Panc1 (cell line): ENCODE data around the gene XYLT1. TPM values are rescaled to one million over a fixed set of nuclear protein-coding genes. Genes with fewer than 3 reads are reported as not detected.

Experiments used
- ATAC-seq: fragments of 200-7000 bp; cut with Tn5 transposase; 2 replicates; pipeline ENCODE4 v1.9.1; 2020; ENCODE audit warnings: mild to moderate bottlenecking, moderate library complexity
- BruUV-seq: library from RNA; stranded (reverse); fragments of 400-500 nt; replicated peaks from 2 replicates; lab custom pipeline; 2021; lab: Mats Ljungman, UMichigan
- CTCF ChIA-PET: fragments of 300-600 bp; sonication (Branson Sonifier 250); formaldehyde crosslinking; loops from one replicate; lab custom pipeline; 2022; ENCODE audit warnings: antibody characterized with exemption; lab: Charles Lee
- POLR2A ChIA-PET: fragments of 300-600 bp; sonication (Branson Sonifier 250); formaldehyde crosslinking; loops from one replicate; lab custom pipeline; 2022; ENCODE audit warnings: antibody characterized with exemption; lab: Charles Lee
- DNase-seq: peaks from one replicate; pipeline ENCODE4 v3.0.0-alpha.2; 2010; ENCODE audit warnings: low read depth, low spot score
- H3K27ac ChIP-seq: 2 replicates; pipeline ENCODE4 v1.5.1; 2011; ENCODE audit warnings: mild to moderate bottlenecking, low read length, inconsistent platforms
- H3K27me3 ChIP-seq: fragments of 200-500 bp; sonication (Bioruptor generic); 2 replicates; pipeline ENCODE4 v1.6.0; 2014; ENCODE audit warnings: low read length, inconsistent platforms; ENCODE audit not compliant: control insufficient read depth, insufficient read depth
- H3K36me3 ChIP-seq: fragments of 200-500 bp; sonication (Bioruptor generic); 2 replicates; pipeline ENCODE4 v1.5.1; 2014; ENCODE audit warnings: inconsistent platforms, mild to moderate bottlenecking, low read length, moderate library complexity; ENCODE audit not compliant: control insufficient read depth, insufficient read depth
- H3K4me1 ChIP-seq: 2 replicates; pipeline ENCODE4 v1.5.1; 2011; ENCODE audit warnings: inconsistent platforms, mild to moderate bottlenecking, low read length, moderate library complexity; ENCODE audit not compliant: control insufficient read depth, insufficient read depth
- H3K4me3 ChIP-seq, 2 experiments: 2 replicates each; pipeline ENCODE4 v1.5.1; 2011 to 2012; ENCODE audit warnings: low read depth in 2 of 2, low read length in 2 of 2, mild to moderate bottlenecking in 2 of 2, inconsistent platforms in 1 of 2, moderate library complexity in 1 of 2
- H3K9me3 ChIP-seq: fragments of 200-500 bp; sonication (Bioruptor generic); 2 replicates; pipeline ENCODE4 v1.5.1; 2014; ENCODE audit warnings: low read depth, mild to moderate bottlenecking, inconsistent platforms, low read length, moderate library complexity; ENCODE audit not compliant: control insufficient read depth, insufficient read depth
- POLR2AphosphoS5 ChIP-seq: IDR thresholded peaks from 2 replicates; pipeline ENCODE4 v1.6.1; 2012; ENCODE audit warnings: mild to moderate bottlenecking, low read depth, low read length, moderate library complexity
- SIN3A ChIP-seq: IDR thresholded peaks from 2 replicates; pipeline ENCODE4 v1.6.1; 2012; ENCODE audit warnings: low read depth, mild to moderate bottlenecking, low read length, moderate library complexity, borderline replicate concordance; ENCODE audit not compliant: insufficient read depth
- TCF7L2 ChIP-seq: IDR thresholded peaks from 2 replicates; pipeline ENCODE4 v1.6.1; 2011; ENCODE audit warnings: mild to moderate bottlenecking, low read depth, low read length, inconsistent platforms
- in situ Hi-C: cut with HindIII; loops from 2 replicates; pipeline ENCODE4 v1.10.0; 2016; ENCODE audit warnings: low sequenced_read_pairs, low pct_unique_long_range_greater_than_20kb
- intact Hi-C: fragments of 100-400 bp; cut with micrococcal nuclease; formaldehyde crosslinking; loops from one replicate; pipeline ENCODE4 v1.10.0; 2022; ENCODE audit not compliant: unreplicated experiment
- total RNA-seq: library from RNA; stranded (reverse); gene quantifications from one replicate; pipeline ENCODE4 v1.2.1, GENCODE V29; 2021; ENCODE audit not compliant: unreplicated experiment
- TF ChIP-seq, protein P1 (sequence below), 2 experiments: IDR thresholded peaks; 2 replicates each; pipeline ENCODE4 v1.6.1; 2011 to 2012; ENCODE audit warnings: low read depth in 2 of 2, control low read depth in 1 of 2, low read length in 1 of 2, mild to moderate bottlenecking in 1 of 2, moderate library complexity in 1 of 2; ENCODE audit not compliant: insufficient read depth in 1 of 2
- TF ChIP-seq, protein P2 (sequence below): fragments of 450-650 bp; IDR thresholded peaks from 2 replicates; pipeline ENCODE4 v1.5.1; 2017; ENCODE audit warnings: mild to moderate bottlenecking

The XYLT1 gene
- total RNA-seq, 1 experiment from 2014 or later: 0.62 TPM

DNA sequence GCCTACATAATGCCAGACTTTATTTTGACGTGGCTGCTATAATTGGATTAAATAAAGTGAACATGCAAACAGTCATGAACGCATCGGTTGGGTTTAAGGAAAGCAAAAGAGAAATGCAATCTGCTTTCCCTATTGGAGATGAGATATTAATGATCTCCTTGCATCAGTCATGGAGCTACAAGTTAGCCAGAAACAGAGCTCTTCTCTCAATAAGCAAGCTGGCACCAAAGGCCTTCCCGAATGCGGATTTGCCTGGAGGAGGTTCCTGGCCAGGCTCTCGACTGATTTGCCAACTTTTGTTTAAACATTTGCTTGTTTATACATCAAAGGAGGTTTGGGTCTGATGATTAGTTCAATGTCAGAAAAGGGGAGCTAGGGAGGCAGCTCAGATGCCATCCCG is 318.4 kb downstream of the XYLT1 start:
- ChIA-PET POLR2A (no interaction called here), CTCF (interaction anchor here (0.6 kb wide), 1 partner anchor 870 kb away, joined by 3 read pairs; no protein-coding TSS in a partner anchor)
- in situ Hi-C loops: no loop called here
- no peaks in the 10 kb centered on the region for H3K9me3 ChIP-seq
- H3K4me3 ChIP-seq: no peak overlapping the region
- intact Hi-C loops: no loop called here
- H3K4me1 ChIP-seq: no peaks in the 10 kb centered on the region
- no peak for ATAC-seq
- DNase-seq: no peak
- TF ChIP-seq, protein P1, sequence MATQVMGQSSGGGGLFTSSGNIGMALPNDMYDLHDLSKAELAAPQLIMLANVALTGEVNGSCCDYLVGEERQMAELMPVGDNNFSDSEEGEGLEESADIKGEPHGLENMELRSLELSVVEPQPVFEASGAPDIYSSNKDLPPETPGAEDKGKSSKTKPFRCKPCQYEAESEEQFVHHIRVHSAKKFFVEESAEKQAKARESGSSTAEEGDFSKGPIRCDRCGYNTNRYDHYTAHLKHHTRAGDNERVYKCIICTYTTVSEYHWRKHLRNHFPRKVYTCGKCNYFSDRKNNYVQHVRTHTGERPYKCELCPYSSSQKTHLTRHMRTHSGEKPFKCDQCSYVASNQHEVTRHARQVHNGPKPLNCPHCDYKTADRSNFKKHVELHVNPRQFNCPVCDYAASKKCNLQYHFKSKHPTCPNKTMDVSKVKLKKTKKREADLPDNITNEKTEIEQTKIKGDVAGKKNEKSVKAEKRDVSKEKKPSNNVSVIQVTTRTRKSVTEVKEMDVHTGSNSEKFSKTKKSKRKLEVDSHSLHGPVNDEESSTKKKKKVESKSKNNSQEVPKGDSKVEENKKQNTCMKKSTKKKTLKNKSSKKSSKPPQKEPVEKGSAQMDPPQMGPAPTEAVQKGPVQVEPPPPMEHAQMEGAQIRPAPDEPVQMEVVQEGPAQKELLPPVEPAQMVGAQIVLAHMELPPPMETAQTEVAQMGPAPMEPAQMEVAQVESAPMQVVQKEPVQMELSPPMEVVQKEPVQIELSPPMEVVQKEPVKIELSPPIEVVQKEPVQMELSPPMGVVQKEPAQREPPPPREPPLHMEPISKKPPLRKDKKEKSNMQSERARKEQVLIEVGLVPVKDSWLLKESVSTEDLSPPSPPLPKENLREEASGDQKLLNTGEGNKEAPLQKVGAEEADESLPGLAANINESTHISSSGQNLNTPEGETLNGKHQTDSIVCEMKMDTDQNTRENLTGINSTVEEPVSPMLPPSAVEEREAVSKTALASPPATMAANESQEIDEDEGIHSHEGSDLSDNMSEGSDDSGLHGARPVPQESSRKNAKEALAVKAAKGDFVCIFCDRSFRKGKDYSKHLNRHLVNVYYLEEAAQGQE (IDR thresholded peaks at IDR 0.05; ENCODE audit: insufficient read depth in 1 of 2, low read depth in 2 of 2, low read length in 1 of 2): no peak
- no peak for TF ChIP-seq TCF7L2
- H3K27ac ChIP-seq: no peak overlapping the region
- no peaks in the 10 kb centered on the region for H3K36me3 ChIP-seq
- H3K27me3 ChIP-seq: no peaks in the 10 kb centered on the region
- no TSS peak for BruUV-seq

DNA sequence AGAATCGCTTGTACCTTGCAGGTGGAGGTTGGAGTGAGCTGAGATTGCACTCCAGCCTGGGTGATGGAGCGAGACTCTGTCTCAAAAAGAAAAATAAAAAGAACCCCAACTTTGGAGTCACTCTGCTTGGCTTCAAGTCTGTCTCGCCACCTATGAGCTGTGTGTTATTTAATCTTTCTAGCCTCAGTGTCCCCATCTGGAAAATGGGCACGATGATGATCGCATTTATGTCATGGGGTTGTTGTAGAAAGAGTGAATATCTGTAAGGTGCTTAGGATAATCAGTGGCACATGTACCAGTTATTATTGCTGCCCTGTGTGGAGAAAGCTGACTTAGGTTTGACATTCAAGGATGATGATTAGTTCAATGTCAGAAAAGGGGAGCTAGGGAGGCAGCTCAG is 319.4 kb downstream of the XYLT1 start:
- no peaks in the 10 kb centered on the region for H3K36me3 ChIP-seq
- CTCF ChIA-PET: no interaction called here
- BruUV-seq: no TSS peak
- ATAC-seq (no peak), DNase-seq (no peak)
- H3K4me1 ChIP-seq: no peaks in the 10 kb centered on the region
- intact Hi-C loops: no loop called here
- POLR2A ChIA-PET: no interaction called here
- no peaks in the 10 kb centered on the region for H3K9me3 ChIP-seq
- H3K27me3 ChIP-seq: no peaks in the 10 kb centered on the region
- in situ Hi-C loops: no loop called here
- H3K27ac ChIP-seq: no peak overlapping the region
- no peak for TF ChIP-seq POLR2AphosphoS5
- H3K4me3 ChIP-seq: no peak overlapping the region

DNA sequence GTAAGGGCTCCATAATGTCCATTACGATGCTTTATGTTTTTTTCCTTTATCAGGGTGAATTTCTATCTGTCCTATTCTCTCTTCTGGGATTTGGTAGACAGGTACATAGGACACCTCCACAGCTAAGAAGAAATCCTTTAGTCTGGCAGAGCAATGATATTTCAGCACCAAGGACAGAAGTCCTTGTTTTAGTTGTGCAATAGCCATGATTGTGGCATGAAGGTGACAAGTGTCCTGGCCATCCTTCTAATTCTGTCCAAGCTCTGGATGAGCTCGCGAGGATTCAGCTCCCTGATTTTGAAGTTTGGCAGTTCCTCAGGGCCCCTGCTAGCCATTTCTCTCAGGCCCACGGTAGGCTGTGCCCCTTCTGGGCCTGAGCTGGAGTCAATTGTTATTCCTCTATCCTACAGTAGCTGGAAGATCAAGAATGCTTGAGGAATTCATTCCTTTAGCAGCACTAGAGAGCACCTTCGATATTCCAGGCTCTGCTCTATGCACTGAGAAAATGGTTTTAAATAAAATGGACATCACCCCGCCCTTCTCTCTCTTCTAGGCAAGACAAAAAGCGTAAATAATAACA is 320.8 kb downstream of the XYLT1 start:
- no peak overlapping the region for H3K27ac ChIP-seq
- POLR2A ChIA-PET: interaction anchor here (0.6 kb wide), 1 partner anchor 826 kb away, joined by 3 read pairs; no protein-coding TSS in a partner anchor
- no peaks in the 10 kb centered on the region for H3K27me3 ChIP-seq
- CTCF ChIA-PET: no interaction called here
- TF ChIP-seq POLR2AphosphoS5: no peak
- TF ChIP-seq SIN3A: no peak
- TF ChIP-seq, protein P1 (IDR thresholded peaks at IDR 0.05; ENCODE audit: insufficient read depth in 1 of 2, low read depth in 2 of 2, low read length in 1 of 2): peak; percentile 81 to 84
- TF ChIP-seq, protein P2, sequence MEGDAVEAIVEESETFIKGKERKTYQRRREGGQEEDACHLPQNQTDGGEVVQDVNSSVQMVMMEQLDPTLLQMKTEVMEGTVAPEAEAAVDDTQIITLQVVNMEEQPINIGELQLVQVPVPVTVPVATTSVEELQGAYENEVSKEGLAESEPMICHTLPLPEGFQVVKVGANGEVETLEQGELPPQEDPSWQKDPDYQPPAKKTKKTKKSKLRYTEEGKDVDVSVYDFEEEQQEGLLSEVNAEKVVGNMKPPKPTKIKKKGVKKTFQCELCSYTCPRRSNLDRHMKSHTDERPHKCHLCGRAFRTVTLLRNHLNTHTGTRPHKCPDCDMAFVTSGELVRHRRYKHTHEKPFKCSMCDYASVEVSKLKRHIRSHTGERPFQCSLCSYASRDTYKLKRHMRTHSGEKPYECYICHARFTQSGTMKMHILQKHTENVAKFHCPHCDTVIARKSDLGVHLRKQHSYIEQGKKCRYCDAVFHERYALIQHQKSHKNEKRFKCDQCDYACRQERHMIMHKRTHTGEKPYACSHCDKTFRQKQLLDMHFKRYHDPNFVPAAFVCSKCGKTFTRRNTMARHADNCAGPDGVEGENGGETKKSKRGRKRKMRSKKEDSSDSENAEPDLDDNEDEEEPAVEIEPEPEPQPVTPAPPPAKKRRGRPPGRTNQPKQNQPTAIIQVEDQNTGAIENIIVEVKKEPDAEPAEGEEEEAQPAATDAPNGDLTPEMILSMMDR: no peak
- TF ChIP-seq TCF7L2: no peak
- intact Hi-C loops (no loop called here), in situ Hi-C loops (no loop called here)
- no peak for DNase-seq
- no peak overlapping the region for H3K4me3 ChIP-seq
- H3K4me1 ChIP-seq: no peaks in the 10 kb centered on the region
- no peaks in the 10 kb centered on the region for H3K36me3 ChIP-seq
- no peak for ATAC-seq
- H3K9me3 ChIP-seq: no peaks in the 10 kb centered on the region
- no TSS peak for BruUV-seq
